ENCODE data around the gene NLRP8. TPM values are rescaled to one million over a fixed set of nuclear protein-coding genes. Genes with fewer than 3 reads are reported as not detected.
"Not testable (repeated sequence)": the region's sequence is repeated elsewhere in the genome, so short reads cannot be mapped to it uniquely, and the experiment has no call there.

The NLRP8 gene
- total and polyA plus RNA-seq, 5 donors = not detected

GRCh38 chr19:55980415-55980814 is 32.8 kb downstream of the NLRP8 start:
- no peaks in the 10 kb centered on the region for H3K27me3 ChIP-seq (ENCODE audit: control insufficient read depth, insufficient read depth)
- DNase-seq (no peak), ATAC-seq (no peak)
- WGBS = 75% methylated on average over 9 of the region's 9 CpGs
- no peak overlapping the region for H3K4me3 ChIP-seq (ENCODE audit: low read length)
- H3K4me1 ChIP-seq (ENCODE audit: control insufficient read depth, insufficient read depth, low read length) = no peaks in the 10 kb centered on the region
- peaks cover 3% of the 10 kb centered on the region for H3K9me3 ChIP-seq (ENCODE audit: control insufficient read depth, low read length)
- H3K27ac ChIP-seq (ENCODE audit: low read length) = no peak overlapping the region
- intact Hi-C loops (cut with DNase I) = no loop called here

GRCh38 chr19:55985254-55985653 is 37.6 kb downstream of the NLRP8 start:
- no peak for DNase-seq
- H3K9me3 ChIP-seq (ENCODE audit: control insufficient read depth, low read length) = no peaks in the 10 kb centered on the region
- no peaks in the 10 kb centered on the region for H3K4me1 ChIP-seq (ENCODE audit: control insufficient read depth, insufficient read depth, low read length)
- no peak overlapping the region for H3K27ac ChIP-seq (ENCODE audit: low read length)
- WGBS = 61% methylated on average over 1 of the region's 1 CpG
- no peak for ATAC-seq
- no peak overlapping the region for H3K4me3 ChIP-seq (ENCODE audit: low read length)
- H3K27me3 ChIP-seq (ENCODE audit: control insufficient read depth, insufficient read depth) = no peaks in the 10 kb centered on the region
- intact Hi-C loops (cut with DNase I) = no loop called here

- ATAC-seq = no peak
- WGBS = 45% methylated on average over 10 of the region's 10 CpGs
- Histone ChIP-seq H3K4me3 (ENCODE audit: low read length) (no peak within 1 kb of the TSS), H3K4me1 (ENCODE audit: control insufficient read depth, insufficient read depth, low read length) (no peaks in the 10 kb centered on the region), H3K27me3 (ENCODE audit: control insufficient read depth, insufficient read depth) (no peaks in the 10 kb centered on the region), H3K27ac (ENCODE audit: low read length) (no peak within 1 kb of the TSS), H3K9me3 (ENCODE audit: control insufficient read depth, low read length) (no peaks in the 10 kb centered on the region)
- DNase-seq = no peak
- intact Hi-C loops (cut with DNase I) = no loop called here
These were observed 38.9 kb downstream of the NLRP8 start, which contains the start of gene NLRP5 for GRCh38 chr19:55986487-55986886. Gene NLRP5 (plus strand): TSS chr19:55986775.

- Histone ChIP-seq H3K4me1 (ENCODE audit: control insufficient read depth, insufficient read depth, low read length) (no peaks in the 10 kb centered on the region), H3K27ac (ENCODE audit: low read length) (no peak overlapping the region), H3K27me3 (ENCODE audit: control insufficient read depth, insufficient read depth) (no peaks in the 10 kb centered on the region), H3K4me3 (ENCODE audit: low read length) (no peak overlapping the region), H3K9me3 (ENCODE audit: control insufficient read depth, low read length) (no peaks in the 10 kb centered on the region)
- ATAC-seq (no peak), DNase-seq (no peak)
- WGBS = 76% methylated on average over 5 of the region's 5 CpGs
- intact Hi-C loops (cut with DNase I) = no loop called here
These were observed 43.2 kb downstream of the NLRP8 start for GRCh38 chr19:55990831-55991230.

GRCh38 chr19:55993492-55993891 is 45.9 kb downstream of the NLRP8 start:
- Histone ChIP-seq H3K4me1 (ENCODE audit: control insufficient read depth, insufficient read depth, low read length) (no peaks in the 10 kb centered on the region), H3K4me3 (ENCODE audit: low read length) (no peak overlapping the region), H3K27me3 (ENCODE audit: control insufficient read depth, insufficient read depth) (no peaks in the 10 kb centered on the region), H3K27ac (ENCODE audit: low read length) (no peak overlapping the region), H3K9me3 (ENCODE audit: control insufficient read depth, low read length) (no peaks in the 10 kb centered on the region)
- ATAC-seq (no peak), DNase-seq (no peak)
- intact Hi-C loops (cut with DNase I) = no loop called here
- 50% methylated on average over 1 of the region's 1 CpG for WGBS

GRCh38 chr19:56014765-56015164 is 67.1 kb downstream of the NLRP8 start:
- intact Hi-C loops (cut with DNase I) = no loop called here
- ATAC-seq = no peak
- DNase-seq = no peak
- H3K9me3 ChIP-seq (ENCODE audit: control insufficient read depth, low read length) = no peaks in the 10 kb centered on the region
- H3K27ac ChIP-seq (ENCODE audit: low read length) = no peak overlapping the region
- WGBS = 63% methylated on average over 1 of the region's 1 CpG
- no peaks in the 10 kb centered on the region for H3K27me3 ChIP-seq (ENCODE audit: control insufficient read depth, insufficient read depth)
- no peak overlapping the region for H3K4me3 ChIP-seq (ENCODE audit: low read length)
- no peaks in the 10 kb centered on the region for H3K4me1 ChIP-seq (ENCODE audit: control insufficient read depth, insufficient read depth, low read length)

GRCh38 chr19:56015756-56016155 is 68.1 kb downstream of the NLRP8 start:
- H3K4me3 ChIP-seq (ENCODE audit: low read length) = no peak overlapping the region
- H3K4me1 ChIP-seq (ENCODE audit: control insufficient read depth, insufficient read depth, low read length) = no peaks in the 10 kb centered on the region
- no peak for ATAC-seq
- WGBS = 23% methylated on average over 5 of the region's 5 CpGs
- no peaks in the 10 kb centered on the region for H3K9me3 ChIP-seq (ENCODE audit: control insufficient read depth, low read length)
- intact Hi-C loops (cut with DNase I) = no loop called here
- no peak for DNase-seq
- H3K27ac ChIP-seq (ENCODE audit: low read length) = no peak overlapping the region
- no peaks in the 10 kb centered on the region for H3K27me3 ChIP-seq (ENCODE audit: control insufficient read depth, insufficient read depth)

- WGBS = 70% methylated on average over 2 of the region's 2 CpGs
- H3K27ac ChIP-seq (ENCODE audit: low read length); intact Hi-C loops (cut with DNase I); H3K27me3 ChIP-seq (ENCODE audit: control insufficient read depth, insufficient read depth); H3K9me3 ChIP-seq (ENCODE audit: control insufficient read depth, low read length); ATAC-seq; DNase-seq; H3K4me1 ChIP-seq (ENCODE audit: control insufficient read depth, insufficient read depth, low read length); H3K4me3 ChIP-seq (ENCODE audit: low read length): not testable (repeated sequence)
These were observed 71.7 kb downstream of the NLRP8 start for GRCh38 chr19:56019325-56019724.

GRCh38 chr19:56020355-56020975 is 72.8 kb downstream of the NLRP8 start:
- 67% methylated on average over 6 of the region's 7 CpGs for WGBS
- DNase-seq; H3K4me1 ChIP-seq (ENCODE audit: control insufficient read depth, insufficient read depth, low read length); H3K27me3 ChIP-seq (ENCODE audit: control insufficient read depth, insufficient read depth); H3K4me3 ChIP-seq (ENCODE audit: low read length); ATAC-seq; H3K27ac ChIP-seq (ENCODE audit: low read length); intact Hi-C loops (cut with DNase I); H3K9me3 ChIP-seq (ENCODE audit: control insufficient read depth, low read length): not testable (repeated sequence)

- ATAC-seq = no peak
- intact Hi-C loops (cut with DNase I) = no loop called here
These were observed 79.1 kb downstream of the NLRP8 start for GRCh38 chr19:56026769-56027168.

More at GRCh38 chr19:56026769-56027168, 79.1 kb downstream of the NLRP8 start:
- Histone ChIP-seq H3K4me1 (ENCODE audit: control insufficient read depth, insufficient read depth, low read length) (no peaks in the 10 kb centered on the region), H3K27me3 (ENCODE audit: control insufficient read depth, insufficient read depth) (no peaks in the 10 kb centered on the region), H3K27ac (ENCODE audit: low read length) (no peak overlapping the region), H3K4me3 (ENCODE audit: low read length) (no peak overlapping the region), H3K9me3 (ENCODE audit: control insufficient read depth, low read length) (peaks cover 2% of the 10 kb centered on the region)
- no peak for DNase-seq
- WGBS = 89% methylated on average over 15 of the region's 15 CpGs
